Lower leg skin (tissue), 3 donors: Measurements from ENCODE around the gene CYB5A.

ENCODE experiments used
- POLR2A ChIP-seq, 2 donors: fragments of 450-650 bp; IDR thresholded peaks; one replicate each; pipeline ENCODE4 v1.6.1; 2016 to 2017; ENCODE audit warnings: antibody characterized with exemption in 2 of 2, mild to moderate bottlenecking in 1 of 2, moderate library complexity in 1 of 2
- TF ChIP-seq, protein P1 (sequence below), 3 donors: fragments of 450-650 bp; IDR thresholded peaks; one replicate each; pipeline ENCODE4 v1.5.1; 2016; ENCODE audit warnings: antibody characterized with exemption in 3 of 3, mild to moderate bottlenecking in 3 of 3, moderate library complexity in 2 of 3

- no peak for TF ChIP-seq POLR2A (IDR thresholded peaks at IDR 0.05)
- TF ChIP-seq, protein P1, sequence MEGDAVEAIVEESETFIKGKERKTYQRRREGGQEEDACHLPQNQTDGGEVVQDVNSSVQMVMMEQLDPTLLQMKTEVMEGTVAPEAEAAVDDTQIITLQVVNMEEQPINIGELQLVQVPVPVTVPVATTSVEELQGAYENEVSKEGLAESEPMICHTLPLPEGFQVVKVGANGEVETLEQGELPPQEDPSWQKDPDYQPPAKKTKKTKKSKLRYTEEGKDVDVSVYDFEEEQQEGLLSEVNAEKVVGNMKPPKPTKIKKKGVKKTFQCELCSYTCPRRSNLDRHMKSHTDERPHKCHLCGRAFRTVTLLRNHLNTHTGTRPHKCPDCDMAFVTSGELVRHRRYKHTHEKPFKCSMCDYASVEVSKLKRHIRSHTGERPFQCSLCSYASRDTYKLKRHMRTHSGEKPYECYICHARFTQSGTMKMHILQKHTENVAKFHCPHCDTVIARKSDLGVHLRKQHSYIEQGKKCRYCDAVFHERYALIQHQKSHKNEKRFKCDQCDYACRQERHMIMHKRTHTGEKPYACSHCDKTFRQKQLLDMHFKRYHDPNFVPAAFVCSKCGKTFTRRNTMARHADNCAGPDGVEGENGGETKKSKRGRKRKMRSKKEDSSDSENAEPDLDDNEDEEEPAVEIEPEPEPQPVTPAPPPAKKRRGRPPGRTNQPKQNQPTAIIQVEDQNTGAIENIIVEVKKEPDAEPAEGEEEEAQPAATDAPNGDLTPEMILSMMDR (IDR thresholded peaks at IDR 0.05), result no peak
Measured at GRCh38 chr18:74290794-74291471, 830 bp downstream of the CYB5A start.
